Measurements from ENCODE around the gene NDEL1.
"Not testable (repeated sequence)": the region's sequence is repeated elsewhere in the genome, so short reads cannot be mapped to it uniquely, and the experiment has no call there.

Gene NDEL1, protein sequence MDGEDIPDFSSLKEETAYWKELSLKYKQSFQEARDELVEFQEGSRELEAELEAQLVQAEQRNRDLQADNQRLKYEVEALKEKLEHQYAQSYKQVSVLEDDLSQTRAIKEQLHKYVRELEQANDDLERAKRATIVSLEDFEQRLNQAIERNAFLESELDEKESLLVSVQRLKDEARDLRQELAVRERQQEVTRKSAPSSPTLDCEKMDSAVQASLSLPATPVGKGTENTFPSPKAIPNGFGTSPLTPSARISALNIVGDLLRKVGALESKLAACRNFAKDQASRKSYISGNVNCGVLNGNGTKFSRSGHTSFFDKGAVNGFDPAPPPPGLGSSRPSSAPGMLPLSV

DNA sequence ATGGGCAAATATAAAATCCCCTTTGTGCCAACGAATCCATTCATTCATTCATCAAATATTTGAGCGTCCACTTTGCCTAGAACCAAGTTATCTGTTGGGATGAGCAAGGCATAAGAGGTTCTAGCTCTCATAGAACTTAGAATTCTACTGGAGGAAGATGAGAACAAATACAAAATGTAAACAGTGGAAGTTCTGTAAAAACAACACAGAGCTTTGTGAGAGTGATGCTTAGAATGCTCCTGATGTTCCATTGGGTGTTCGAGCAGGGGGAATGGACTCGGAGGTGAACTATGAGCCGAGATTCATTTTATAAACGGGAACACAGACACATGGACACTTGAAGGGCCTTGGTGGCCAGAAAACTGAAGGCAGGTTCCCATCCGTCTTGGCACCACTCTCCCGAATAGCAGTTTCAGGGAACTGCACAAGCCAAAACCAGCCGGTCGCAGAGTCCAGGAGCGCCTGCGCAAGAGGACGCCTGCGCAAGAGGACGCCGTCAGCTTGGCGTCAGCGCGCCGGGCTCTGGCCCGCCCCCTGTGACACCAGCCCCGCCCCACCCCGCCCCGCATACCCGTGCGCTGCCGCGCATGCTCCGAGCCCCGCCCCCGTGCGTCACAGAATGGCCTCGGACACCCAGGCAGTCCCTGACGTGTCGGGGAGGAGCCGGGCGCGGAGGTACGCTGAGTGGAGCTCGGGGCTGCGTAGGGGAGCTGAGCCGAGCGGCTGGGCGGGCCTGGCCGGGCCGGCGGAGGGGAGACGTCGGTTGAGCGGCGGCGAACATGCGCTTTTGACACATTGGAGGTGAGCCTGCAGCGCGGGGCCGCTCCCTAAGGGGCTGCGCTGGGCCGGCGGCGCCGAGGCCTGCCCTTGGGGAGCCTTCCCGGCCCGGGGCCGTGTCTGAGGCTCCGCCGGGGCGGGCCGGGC lies at the start of gene NDEL1:
TSS of gene NDEL1 (plus strand) at position 640 of the 924 bp plus-strand sequence. CDS start 8,388 bp downstream, outside the sequence.
- DNase-seq: peak; percentile 98

DNA sequence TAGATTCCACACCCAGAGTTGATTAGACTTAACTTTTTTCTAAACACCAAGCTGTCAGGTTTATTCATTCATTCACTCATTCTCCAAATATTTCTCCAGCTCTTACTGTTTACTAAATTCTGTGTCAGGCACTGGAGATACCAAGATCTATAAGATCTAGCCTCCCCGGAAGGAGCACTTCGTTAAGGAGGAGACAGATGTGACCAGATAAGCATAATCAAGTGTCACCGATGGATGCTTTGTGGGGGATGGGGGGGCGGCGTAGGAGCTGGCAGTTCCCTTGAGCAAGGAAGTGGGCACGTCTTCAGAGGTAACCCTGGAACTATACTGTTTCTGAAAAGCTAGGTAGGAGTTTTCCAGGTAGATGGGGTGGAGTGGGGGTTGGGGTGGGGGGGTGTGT lies 48.8 kb upstream of the NDEL1 start:
- DNase-seq: no peak

DNA sequence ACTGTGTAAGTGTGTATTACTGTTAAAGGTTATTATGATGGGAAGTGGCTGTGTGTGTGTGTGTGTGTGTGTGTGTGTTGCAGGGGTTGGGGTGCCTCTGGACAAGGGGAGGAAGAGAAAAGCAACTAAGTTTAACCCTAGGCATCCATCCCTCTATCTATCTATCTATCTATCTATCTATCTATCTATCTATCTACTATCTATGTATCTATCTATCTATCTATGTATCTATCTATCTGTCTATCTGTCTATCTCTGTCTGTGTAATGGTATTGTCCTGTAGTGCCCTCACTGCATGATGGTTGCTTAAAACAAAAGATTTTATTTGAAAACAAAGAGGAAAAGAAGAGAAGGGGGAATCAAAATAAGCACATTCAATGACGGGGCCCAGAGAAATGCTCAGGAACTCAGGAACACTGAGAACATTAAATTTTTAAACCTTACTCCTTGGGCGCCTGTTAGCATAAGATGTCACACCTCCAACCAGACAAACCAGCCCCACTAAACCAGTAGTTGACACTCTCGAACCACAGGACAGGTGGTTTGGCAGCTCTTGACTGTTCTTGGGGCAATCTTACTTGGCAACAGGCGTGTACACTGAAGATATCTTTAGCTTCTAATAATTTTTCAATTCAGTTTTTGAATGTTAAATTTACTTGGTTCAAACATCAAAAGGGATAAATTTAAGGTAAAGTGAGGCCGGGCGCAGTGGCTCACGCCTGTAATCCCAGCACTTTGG lies 47.6 kb upstream of the NDEL1 start:
- DNase-seq: peak; percentile 24

DNA sequence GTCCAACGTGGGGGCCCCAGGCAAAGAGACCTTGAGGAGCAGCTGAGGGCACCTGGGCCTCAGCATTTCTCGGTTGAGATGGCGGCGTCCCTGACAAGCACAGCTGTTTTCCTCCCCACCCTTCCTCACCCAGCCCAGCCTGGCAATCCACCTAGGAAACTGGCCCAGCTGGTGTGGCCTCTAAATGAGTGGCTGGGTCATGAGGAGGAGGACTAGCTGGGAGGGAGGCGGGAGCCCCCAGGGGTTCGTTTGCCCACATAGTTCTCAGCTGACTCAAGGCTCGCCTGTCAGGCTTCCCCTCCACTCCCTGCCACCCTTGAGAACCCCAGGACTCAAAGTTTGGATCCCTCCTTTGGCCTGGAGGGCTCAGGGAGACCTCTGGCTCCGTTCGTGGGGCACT lies 44.0 kb upstream of the NDEL1 start:
- no peak for DNase-seq

DNA sequence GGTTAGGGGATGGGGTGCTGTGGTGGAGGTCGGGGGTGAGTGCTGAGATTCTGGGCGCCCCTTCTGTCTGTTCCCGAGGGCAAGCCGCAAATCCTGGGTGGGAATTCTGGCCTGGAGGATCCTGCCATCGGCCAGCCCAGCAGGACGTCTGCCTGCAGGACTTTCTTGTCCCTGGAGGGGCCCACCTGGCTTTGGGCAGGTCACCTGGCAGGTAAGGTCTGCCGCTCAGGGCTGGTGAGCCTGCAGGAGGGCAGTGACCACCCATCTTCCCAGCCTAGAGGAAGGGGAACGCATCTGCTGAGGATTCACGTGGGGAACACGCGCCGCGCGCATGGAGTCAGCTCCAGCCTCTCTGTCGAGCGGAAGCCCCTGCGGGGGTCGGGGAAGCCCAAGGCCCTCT lies 43.4 kb upstream of the NDEL1 start:
- DNase-seq: no peak

DNA sequence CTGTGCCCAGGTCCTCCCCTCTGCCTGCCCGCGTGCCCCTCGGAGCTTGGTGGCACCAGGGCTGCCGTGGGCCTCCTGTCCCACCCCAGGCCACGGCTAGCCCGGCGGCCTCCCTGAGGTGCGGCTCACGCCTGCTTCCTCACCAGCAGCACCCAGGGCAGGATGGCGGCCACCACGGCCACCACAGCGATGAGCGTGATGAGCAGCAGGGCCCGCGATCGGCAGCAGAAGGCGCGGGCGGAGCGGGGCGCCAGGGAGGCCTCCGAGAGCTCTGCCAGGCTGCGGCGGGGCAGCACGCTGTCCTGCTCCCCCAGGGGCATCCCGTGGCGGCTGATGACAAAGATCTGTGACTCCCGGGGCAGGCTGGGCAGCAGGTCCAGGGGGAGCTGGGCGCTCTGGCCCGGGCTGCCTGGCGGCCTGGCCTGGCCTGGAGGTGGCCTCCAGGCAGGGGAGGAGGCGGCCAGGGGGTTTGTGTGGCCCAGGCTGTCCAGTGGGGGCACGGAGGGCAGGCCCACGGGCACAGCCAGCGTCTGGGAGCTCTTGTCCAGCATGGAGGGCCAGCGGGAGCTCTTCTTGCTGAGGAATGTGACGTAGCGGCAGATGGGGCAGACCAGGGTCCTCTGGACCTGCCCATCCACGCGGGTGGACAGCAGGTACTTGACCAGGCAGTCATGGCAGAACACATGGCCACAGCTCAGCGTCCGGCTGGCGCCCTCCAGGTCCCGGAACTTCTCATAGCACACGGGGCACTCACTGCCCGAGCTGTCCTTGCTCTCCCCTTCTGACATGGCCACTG lies 42.8 kb upstream of the NDEL1 start:
- DNase-seq: no peak

DNA sequence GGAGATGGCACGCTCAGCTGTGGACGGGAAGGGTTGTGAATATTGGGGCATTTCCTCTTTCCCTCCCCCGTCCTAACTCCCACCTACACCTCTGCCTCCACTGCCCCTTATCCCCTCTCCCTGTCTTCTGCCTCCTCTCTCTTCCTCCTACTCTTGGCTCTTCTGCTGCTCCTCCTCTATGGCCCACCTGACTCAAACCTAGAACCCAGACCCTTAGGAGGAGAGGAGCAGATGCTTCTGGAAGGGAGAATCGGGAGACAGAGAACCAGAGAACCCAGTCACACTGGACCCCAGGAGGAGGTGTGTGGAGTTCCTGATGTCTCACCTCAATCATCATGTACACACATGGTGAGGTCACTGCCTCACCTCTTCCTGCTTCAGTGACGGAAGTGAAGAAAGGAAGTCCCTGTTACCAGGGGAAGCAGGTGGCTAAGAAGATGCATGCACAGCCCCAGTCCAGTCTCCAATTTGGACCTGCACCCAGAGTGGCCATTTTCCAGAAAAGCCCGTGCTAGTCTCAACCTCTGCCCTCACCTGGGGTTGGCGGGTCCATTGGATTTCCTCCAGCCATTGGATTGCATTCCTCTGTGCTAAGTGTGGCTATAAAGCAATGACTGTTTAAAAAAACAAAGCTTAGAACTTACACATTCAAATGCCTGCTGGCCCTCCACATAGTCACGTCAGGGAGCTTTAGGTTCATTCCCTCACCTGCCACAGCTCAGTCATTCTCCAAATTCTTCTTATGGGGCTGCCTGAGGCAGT lies 42.0 kb upstream of the NDEL1 start:
- peak; percentile 63 for DNase-seq

DNA sequence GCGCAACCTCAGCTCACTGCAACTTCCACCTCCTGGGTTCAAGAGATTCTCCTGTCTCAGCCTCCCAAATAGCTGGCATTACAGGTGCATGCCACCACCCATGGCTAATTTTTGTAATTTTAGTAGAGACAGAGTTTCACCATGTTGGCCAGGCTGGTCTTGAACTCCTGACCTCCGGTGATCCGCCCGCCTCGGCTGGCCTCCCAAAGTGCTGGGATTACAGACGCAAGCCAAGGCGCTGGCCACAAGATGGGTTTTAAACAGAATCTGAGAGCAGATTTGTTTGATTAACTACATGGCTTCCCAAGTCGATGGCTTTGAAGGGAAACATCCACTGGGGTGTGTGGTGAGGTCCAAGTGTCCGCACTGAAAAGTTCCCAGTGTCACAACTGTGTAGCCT lies 41.2 kb upstream of the NDEL1 start:
- not testable (repeated sequence) for DNase-seq

DNA sequence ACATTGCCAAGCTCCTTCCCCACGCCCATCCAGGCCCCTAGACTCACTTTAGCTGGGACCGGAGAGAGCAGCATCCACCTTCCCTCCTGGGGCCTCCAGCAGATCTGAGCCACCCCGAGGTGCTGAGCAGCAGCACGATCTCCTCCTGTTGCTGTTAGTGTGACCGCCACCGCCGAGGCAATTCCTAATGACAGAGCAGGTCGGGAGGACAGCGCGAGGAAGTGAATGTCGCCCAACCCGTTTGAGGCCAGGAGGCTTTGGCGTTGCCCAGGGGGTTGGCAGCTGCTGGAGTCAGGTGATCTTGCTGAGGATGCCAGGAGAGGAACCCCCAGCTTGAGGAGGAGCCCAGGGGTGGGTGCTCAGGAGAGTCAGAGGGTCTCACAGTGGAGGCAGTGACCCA lies 38.0 kb upstream of the NDEL1 start, which contains the start of gene RNF222:
TSS of gene RNF222 (minus strand) at position 192 of the 400 bp plus-strand sequence. CDS start 4,366 bp downstream, outside the sequence.
- DNase-seq: no peak

DNA sequence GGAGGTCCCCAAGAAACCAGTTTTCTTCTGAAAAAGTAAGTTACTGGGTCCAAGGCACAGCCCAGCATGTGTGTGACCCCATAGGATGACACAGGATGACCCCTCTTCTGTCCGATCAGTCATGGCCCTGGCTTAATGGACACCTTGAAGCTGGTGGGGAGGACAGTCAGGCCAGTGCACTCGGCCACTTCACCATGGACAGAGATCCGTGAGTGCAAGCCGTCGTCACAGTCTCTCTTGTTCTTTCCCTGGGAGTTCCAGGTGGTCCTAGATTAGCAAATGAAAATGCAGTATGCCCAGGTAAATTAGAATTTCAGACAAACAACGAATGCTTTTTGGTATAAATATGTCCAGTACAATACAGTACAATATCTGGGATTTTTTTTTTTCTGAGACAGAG lies 36.7 kb upstream of the NDEL1 start:
- DNase-seq: no peak

DNA sequence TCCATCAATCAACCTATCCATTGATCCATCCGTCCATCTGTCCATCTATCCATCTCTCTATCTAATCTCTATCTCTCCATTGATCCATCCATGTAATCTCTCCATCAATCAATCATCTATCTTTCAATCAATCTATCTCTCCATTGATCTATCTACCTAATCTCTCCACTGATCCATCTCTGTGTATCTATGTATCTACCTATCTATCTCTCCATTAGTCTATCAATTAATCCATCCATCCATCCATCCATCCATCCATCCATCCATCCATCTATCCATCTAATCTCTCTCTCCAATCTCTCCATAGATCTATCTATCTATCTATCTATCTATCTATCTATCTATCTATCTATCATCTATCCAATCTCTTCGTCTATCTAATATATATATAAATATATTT lies 34.6 kb upstream of the NDEL1 start:
- no peak for DNase-seq

DNA sequence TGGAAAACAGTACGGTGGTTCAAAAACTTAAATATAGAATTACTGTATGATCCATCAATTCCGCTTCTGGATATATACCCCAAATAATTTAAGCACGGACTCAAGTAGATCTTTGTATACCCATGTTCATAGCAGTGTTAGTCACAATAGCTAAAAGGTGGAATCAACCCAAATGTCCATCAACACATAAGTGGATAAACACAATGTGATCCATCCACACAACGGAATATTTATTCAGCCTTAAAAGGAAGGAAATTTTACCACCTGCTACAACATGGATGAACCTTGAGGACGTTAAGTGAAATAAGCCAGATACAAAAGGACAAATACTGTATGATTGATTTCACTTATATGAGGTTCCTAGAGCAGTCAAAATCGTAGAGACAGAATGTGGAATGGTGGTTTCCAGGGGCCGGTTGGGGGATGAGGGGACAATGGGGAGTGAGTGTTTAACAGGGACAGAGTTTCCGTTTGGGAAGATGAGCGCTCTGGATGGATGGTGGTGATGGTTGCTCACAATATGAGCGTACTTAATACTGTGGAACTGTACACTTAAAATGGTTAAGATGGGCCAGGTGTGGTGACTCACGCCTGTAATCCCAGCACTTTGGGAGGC lies 32.7 kb upstream of the NDEL1 start:
- no peak for DNase-seq

DNA sequence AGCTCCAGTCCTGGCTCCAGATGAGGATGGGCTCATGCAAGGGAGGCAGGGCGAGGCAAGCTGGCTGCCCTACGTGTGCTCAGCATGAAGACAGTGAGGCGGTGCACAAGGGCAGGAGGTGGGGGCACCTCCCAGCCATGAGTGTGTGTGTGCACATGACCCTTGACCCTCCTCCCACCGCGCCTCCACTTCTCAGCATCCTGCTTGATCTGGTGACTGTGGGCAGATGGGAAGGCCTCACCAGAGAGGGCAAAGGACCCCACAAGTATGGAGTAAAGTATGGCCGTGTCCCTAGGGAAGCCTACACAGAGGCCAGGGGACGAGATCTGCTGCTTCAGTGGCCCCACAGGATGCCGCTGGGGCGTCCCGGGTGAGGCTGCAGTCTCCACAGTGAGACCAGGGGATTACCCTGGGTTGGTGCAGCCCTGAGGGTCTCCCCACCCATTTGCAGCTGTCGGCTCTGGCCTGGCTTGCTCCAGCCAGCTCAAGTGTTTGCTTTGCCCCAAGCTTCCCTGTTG lies 30.1 kb upstream of the NDEL1 start:
- DNase-seq: no peak

DNA sequence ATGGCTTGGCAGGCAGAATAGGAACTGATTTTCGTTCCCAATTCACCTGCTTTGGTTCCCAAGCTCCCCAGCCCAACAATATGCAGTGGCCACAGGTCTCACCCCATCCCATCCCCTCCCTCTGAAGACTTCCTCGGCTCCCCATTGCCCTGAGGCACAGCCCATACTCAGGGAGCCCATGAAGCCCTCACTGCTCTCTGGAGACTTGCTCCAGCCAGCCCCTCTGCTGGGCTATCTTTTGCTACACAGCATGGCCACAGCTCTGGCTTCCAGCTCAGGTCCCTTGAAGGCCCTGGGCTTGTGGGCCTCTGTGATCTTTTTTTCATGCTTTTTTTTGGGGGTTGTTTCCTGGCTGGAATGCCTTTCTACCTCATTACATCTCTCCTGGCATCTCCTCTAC lies 29.5 kb upstream of the NDEL1 start:
- no peak for DNase-seq

DNA sequence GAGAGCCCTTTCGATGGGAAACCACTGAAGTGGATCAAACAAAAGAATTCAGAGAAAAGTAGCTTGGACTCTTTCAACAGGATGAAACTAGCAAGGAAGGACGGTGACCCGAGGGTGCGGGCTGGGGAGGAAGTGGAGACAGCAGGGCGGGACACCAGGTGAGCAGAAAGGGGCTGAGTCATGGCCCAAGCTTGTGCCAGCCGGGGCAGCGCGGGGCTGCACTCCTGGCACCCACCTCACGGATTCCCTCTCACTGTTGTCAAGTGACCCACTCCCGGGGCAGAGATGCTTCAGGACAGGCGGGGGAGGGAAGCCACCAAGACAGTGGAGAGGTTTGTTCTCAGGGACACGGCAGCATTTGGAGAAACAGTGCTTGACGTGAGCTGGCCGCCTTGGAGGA lies 27.3 kb upstream of the NDEL1 start:
- no peak for DNase-seq

DNA sequence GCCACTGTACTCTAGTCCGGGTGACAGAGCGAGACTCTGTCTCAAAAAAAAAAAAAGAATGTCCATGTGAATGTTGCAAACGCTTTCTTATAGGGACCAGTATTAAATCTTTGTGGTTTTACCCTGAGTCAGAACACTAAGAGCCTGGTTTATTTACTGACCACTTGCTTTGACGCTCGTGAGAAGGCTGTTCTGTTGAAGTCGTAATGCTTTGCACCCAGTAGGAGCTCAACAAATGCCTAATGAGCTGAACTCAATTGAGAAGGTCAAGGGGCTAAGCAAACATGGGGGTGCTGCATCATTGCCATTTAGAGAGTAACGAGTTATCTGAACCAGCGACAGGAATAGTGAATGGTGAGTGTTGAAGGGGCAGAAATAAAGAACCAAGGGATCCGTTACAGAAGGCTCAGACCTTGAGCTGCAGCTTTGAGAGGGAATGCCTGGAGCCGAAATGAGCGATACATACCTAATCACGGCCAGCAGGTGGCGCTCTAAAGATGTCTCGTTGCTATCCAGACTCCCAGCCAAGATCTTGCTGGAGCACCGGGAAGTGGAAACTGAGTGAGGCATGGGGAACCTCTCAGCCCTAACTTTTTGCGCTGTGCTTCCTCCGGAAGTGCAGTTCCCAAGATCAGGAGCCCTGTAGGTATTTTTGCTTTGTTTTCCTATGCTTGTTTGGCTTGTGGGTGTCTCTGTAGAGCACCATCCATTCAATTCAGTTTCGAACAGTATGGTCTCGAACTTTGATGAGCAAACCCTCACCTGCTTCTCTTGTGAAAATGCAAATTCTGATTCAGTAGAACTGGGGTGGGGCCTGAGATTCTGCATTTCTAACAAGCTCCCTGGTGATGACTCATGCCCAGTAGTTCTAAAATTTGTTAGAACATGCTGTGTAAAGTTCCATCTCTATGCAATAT lies 25.5 kb upstream of the NDEL1 start:
- DNase-seq: peak; percentile 67

DNA sequence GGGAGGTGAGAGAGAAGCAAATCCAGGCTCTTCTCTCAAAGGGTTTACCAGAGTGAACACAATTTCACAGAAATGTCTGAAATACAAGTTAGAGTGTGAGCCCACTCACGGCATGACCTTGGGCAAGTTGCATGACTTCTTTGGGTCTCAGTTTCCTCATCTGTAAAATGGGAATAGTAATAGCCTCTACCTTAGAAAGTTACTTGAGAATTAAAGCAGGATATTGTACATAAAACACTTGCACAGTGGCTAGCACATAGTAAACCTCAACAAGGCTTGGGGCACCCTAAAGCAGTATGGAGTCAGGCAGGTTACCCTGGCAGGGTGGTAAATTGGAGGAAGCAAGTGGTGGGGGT lies 24.8 kb upstream of the NDEL1 start:
- no peak for DNase-seq

DNA sequence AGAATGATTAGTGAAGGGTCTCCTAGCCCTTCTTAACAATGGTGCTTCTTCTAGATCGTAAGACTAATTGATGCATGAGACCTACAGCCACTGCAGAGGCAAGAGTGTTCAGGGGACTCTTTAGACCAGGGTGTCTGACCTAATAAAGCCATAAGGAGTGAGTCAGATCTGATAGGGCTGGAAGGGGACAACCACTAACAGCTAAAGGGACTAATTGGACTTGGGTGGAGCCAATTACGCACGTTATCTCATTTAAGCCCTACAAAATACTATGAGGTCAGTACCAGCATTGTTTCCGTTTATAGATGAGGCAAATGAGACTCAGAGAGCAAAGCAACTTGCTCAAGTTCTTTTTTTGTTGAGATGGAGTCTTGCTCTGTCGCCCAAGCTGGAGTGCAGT lies 23.6 kb upstream of the NDEL1 start:
- no peak for DNase-seq

DNA sequence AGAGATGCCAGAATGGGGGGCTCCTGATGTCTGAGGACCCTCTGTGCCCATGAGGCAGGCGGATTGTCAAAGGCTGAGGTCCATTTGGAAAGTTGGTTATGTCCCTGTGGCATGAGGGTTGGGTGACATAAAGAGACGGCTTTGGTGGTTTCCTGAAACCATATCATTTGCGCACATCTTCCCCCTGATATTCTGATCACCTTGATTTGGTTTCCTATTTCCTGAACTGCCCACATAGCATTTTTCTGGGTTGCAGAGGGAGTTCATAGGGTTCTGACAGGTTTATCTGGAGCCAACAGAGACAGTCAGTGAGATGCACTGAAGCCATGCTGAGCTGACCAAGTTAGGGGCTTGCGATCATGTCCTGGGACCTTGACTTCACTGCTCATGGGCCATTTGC lies 22.4 kb upstream of the NDEL1 start:
- no peak for DNase-seq

DNA sequence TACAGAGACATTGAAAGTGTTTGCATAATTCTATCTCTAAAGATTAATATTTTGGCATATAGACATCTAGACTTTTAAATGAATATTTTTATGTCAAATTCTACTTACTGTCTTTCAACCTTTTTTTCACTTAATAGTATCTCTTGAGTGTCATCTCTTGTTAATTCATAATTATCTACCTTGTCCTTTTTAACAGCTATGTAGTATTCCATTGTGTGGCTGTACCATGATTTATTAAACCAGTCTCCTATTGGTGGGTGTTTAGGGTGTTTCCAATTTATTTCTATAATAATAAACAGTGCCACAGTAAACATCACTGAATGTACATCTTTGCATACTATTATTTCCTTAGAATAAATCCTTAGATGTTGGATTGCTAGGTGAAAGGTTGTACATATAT lies 21.7 kb upstream of the NDEL1 start:
- no peak for DNase-seq
